Osteoblast (primary cell): Measurements from ENCODE around the gene IL16. TPM values are rescaled to one million over a fixed set of nuclear protein-coding genes. Genes with fewer than 3 reads are reported as not detected.
A peak's percentile ranks its signal among the peaks of the same experiment; 100 is the strongest.

Source experiments
- DNase-seq: peaks from one replicate; pipeline ENCODE4 v3.0.0; 2011; ENCODE audit warnings: low spot score, mixed read lengths; ENCODE audit not compliant: insufficient read length; ENCODE audit errors: missing footprints
- H2AFZ ChIP-seq: 2 replicates; pipeline ENCODE4 v1.6.0; 2011; ENCODE audit warnings: mild to moderate bottlenecking, low read length
- H3K27ac ChIP-seq: 2 replicates; pipeline ENCODE4 v1.5.1; 2011; ENCODE audit warnings: mild to moderate bottlenecking, low read depth, low read length, moderate library complexity
- H3K27me3 ChIP-seq: 2 replicates; pipeline ENCODE4 v1.6.0; 2012; ENCODE audit warnings: mild to moderate bottlenecking, control low read depth, inconsistent platforms, low read length, moderate library complexity; ENCODE audit not compliant: insufficient read depth
- H3K36me3 ChIP-seq: 2 replicates; pipeline ENCODE4 v1.5.1; 2011; ENCODE audit warnings: mild to moderate bottlenecking, low read length, control low read depth, moderate library complexity; ENCODE audit not compliant: insufficient read depth
- H3K4me1 ChIP-seq: 2 replicates; pipeline ENCODE4 v1.5.1; 2011; ENCODE audit warnings: mild to moderate bottlenecking, low read length, control low read depth, moderate library complexity; ENCODE audit not compliant: insufficient read depth
- H3K4me2 ChIP-seq: 2 replicates; pipeline ENCODE4 v1.6.0; 2011; ENCODE audit warnings: mild to moderate bottlenecking, low read length; ENCODE audit not compliant: insufficient read depth
- H3K4me3 ChIP-seq: fragments of 200-600 bp; sonication (generic); 3 replicates; pipeline ENCODE4 v1.5.1; 2012; ENCODE audit warnings: mild to moderate bottlenecking, low read length, inconsistent platforms; ENCODE audit not compliant: insufficient read depth
- H3K79me2 ChIP-seq: 2 replicates; pipeline ENCODE4 v1.6.0; 2012; ENCODE audit warnings: mild to moderate bottlenecking, low read length, control low read depth, inconsistent platforms; ENCODE audit not compliant: insufficient read depth
- H3K9me3 ChIP-seq: 2 replicates; pipeline ENCODE4 v1.5.1; 2011; ENCODE audit warnings: low read depth, low read length, control low read depth
- H4K20me1 ChIP-seq: 2 replicates; pipeline ENCODE4 v1.6.0; 2012; ENCODE audit warnings: mild to moderate bottlenecking, low read length, control low read depth; ENCODE audit not compliant: insufficient read depth
- CTCF ChIP-seq: IDR thresholded peaks from 2 replicates; pipeline ENCODE4 v1.5.1; 2011; ENCODE audit warnings: mild to moderate bottlenecking, low read depth, low read length, moderate library complexity; ENCODE audit errors: extremely low read depth
- total RNA-seq: library from RNA; depleted of rRNA; stranded (reverse); fragments of >200 nt; gene quantifications from 2 replicates; pipeline ENCODE4 v1.2.3, GENCODE V29; 2012

IL16 gene
- total RNA-seq, 1 donor, result 6.5 TPM

GRCh38 chr15:81190922-81191507 is 5.7 kb upstream of the IL16 start:
- no peak for TF ChIP-seq CTCF
- Histone ChIP-seq H2AFZ (peak overlapping the region; percentile 26), H3K27me3 (no peaks in the 10 kb centered on the region), H4K20me1 (no peaks in the 10 kb centered on the region), H3K27ac (peak overlapping the region; percentile 79), H3K9me3 (no peaks in the 10 kb centered on the region), H3K4me3 (no peak overlapping the region), H3K4me1 (peaks cover 23% of the 10 kb centered on the region), H3K4me2 (no peak overlapping the region), H3K36me3 (no peaks in the 10 kb centered on the region), H3K79me2 (no peaks in the 10 kb centered on the region)
- no peak for DNase-seq

- Histone ChIP-seq H3K4me1 (peaks cover 23% of the 10 kb centered on the region), H3K9me3 (no peaks in the 10 kb centered on the region)
Measured at GRCh38 chr15:81191701-81192100, 5.0 kb upstream of the IL16 start.

GRCh38 chr15:81194723-81195122 is 2.0 kb upstream of the IL16 start:
- TF ChIP-seq CTCF, result no peak
- H3K79me2 ChIP-seq, result no peaks in the 10 kb centered on the region
- no peaks in the 10 kb centered on the region for H3K9me3 ChIP-seq
- H3K4me2 ChIP-seq, result no peak overlapping the region
- H4K20me1 ChIP-seq, result no peaks in the 10 kb centered on the region
- H3K27ac ChIP-seq, result no peak overlapping the region
- peaks cover 5% of the 10 kb centered on the region for H3K27me3 ChIP-seq
- H3K4me3 ChIP-seq, result no peak overlapping the region
- peaks cover 17% of the 10 kb centered on the region for H3K4me1 ChIP-seq
- H3K36me3 ChIP-seq, result no peaks in the 10 kb centered on the region
- H2AFZ ChIP-seq, result no peak overlapping the region
- no peak for DNase-seq

More at GRCh38 chr15:81191701-81192100, 5.0 kb upstream of the IL16 start:
- H3K79me2 ChIP-seq, result no peaks in the 10 kb centered on the region
- no peak overlapping the region for H3K4me2 ChIP-seq
- DNase-seq, result no peak
- H3K27ac ChIP-seq, result no peak overlapping the region
- H2AFZ ChIP-seq, result no peak overlapping the region
- no peaks in the 10 kb centered on the region for H3K27me3 ChIP-seq
- no peak overlapping the region for H3K4me3 ChIP-seq
- no peaks in the 10 kb centered on the region for H4K20me1 ChIP-seq
- H3K36me3 ChIP-seq, result no peaks in the 10 kb centered on the region
- TF ChIP-seq CTCF, result no peak

GRCh38 chr15:81195339-81195864 is 1.3 kb upstream of the IL16 start:
- no peak for TF ChIP-seq CTCF
- no peak overlapping the region for H3K4me2 ChIP-seq
- no peaks in the 10 kb centered on the region for H3K79me2 ChIP-seq
- H3K4me3 ChIP-seq, result no peak overlapping the region
- H3K27ac ChIP-seq, result no peak overlapping the region
- H3K9me3 ChIP-seq, result no peaks in the 10 kb centered on the region
- H3K27me3 ChIP-seq, result peaks cover 5% of the 10 kb centered on the region
- no peaks in the 10 kb centered on the region for H4K20me1 ChIP-seq
- peaks cover 10% of the 10 kb centered on the region for H3K4me1 ChIP-seq
- no peak for DNase-seq
- H2AFZ ChIP-seq, result no peak overlapping the region
- no peaks in the 10 kb centered on the region for H3K36me3 ChIP-seq
